HG03342 (cell line): ENCODE measurements around the gene CTDP1.

ENCODE experiments used
- ATAC-seq: cut with Tn5 transposase; IDR thresholded peaks from one replicate; pipeline ENCODE4 v1.9.1; 2021; ENCODE audit warnings: mild to moderate bottlenecking, moderate library complexity; ENCODE audit not compliant: unreplicated experiment

CTDP1 gene

GRCh38 chr18:79643054-79643984 is 36.3 kb upstream of the CTDP1 start:
- ATAC-seq, result no peak

GRCh38 chr18:79644006-79644665 is 35.5 kb upstream of the CTDP1 start:
- ATAC-seq, result peak; percentile 91

- no peak for ATAC-seq
Measured at GRCh38 chr18:79644666-79645057, 34.9 kb upstream of the CTDP1 start.

- ATAC-seq, result no peak
Measured at GRCh38 chr18:79645291-79645983, 34.2 kb upstream of the CTDP1 start.

- no peak for ATAC-seq
Measured at GRCh38 chr18:79647307-79647706, 32.3 kb upstream of the CTDP1 start.

- ATAC-seq, result no peak
Measured at GRCh38 chr18:79650959-79651358, 28.6 kb upstream of the CTDP1 start.

- ATAC-seq, result no peak
Measured at GRCh38 chr18:79657342-79657996, 22.1 kb upstream of the CTDP1 start.

- no peak for ATAC-seq
Measured at GRCh38 chr18:79658366-79658765, 21.2 kb upstream of the CTDP1 start.

- no peak for ATAC-seq
Measured at GRCh38 chr18:79659733-79660132, 19.9 kb upstream of the CTDP1 start.

- ATAC-seq, result no peak
Measured at GRCh38 chr18:79662034-79662433, 17.6 kb upstream of the CTDP1 start.

GRCh38 chr18:79662439-79662838 is 17.2 kb upstream of the CTDP1 start:
- no peak for ATAC-seq

GRCh38 chr18:79664525-79665125 is 15.0 kb upstream of the CTDP1 start:
- ATAC-seq, result no peak

- ATAC-seq, result no peak
Measured at GRCh38 chr18:79668203-79668602, 11.4 kb upstream of the CTDP1 start.

GRCh38 chr18:79672490-79673276 is 6.9 kb upstream of the CTDP1 start:
- ATAC-seq, result no peak

GRCh38 chr18:79677221-79677620 is 2.4 kb upstream of the CTDP1 start:
- no peak for ATAC-seq

- no peak for ATAC-seq
Measured at GRCh38 chr18:79677840-79678239, 1.8 kb upstream of the CTDP1 start.

- ATAC-seq, result peak; percentile 91
Measured at GRCh38 chr18:79678665-79679551, 695 bp upstream of the CTDP1 start.

GRCh38 chr18:79680100-79680879 is 687 bp downstream of the CTDP1 start:
- ATAC-seq, result peak; percentile 6
